GM19324 (cell line): ENCODE data around the gene UGT1A1.

ENCODE experiments used
- ATAC-seq: cut with Tn5 transposase; IDR thresholded peaks from one replicate; pipeline ENCODE4 v1.9.1; 2021; ENCODE audit warnings: mild to moderate bottlenecking, moderate library complexity; ENCODE audit not compliant: unreplicated experiment, low FRiP score

UGT1A1 gene

DNA sequence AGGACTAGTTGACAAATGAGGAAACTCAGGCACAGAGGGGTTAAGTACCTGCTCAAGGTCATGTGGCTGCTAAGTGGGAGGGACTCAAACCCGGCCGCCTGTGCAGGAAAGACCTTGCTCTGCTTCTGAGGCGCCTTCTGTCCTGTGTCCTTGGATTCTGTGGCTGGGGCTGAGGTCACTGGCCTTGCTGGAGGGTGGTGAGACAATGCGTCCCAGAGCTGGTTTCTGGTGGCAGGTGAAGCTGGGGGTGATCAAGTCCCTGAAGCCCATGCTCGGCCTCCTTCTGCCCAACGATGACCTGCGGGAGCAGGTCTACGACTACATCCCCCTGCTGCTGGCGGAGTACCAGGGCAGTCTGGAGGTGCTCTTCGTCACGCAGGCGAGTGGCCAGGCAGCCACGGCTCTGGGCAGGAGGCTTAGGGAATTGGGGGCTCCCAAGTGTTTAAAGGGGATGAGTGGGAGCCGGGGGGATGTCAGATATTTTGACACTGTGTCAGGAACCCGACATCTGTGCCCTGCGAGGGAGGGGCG, 34.1 kb downstream of the UGT1A1 start:
- no peak for ATAC-seq

DNA sequence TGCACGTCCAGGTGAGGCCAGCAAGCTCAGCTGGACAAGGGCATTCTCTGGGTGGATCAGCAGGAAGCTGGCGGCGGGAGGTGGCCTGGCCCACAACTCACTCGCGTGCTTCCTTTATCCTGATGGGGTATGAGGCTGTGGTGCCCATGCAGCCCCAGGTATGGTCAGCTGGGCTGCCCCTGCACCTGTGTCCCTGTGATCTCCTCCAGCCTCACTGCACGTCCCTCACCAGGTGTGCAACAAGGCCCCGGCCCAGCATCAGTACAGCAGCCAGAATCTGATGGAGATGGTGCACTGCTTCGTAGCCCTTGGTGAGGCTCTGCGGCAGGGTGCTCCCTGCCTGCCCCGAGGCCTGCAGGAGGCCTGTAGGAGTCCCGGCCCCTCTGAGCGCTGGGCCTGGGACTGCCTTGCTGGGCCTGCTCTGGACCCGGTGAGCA, 35.7 kb downstream of the UGT1A1 start:
- no peak for ATAC-seq

GRCh38 chr2:233796254-233796653, 36.2 kb downstream of the UGT1A1 start:
- ATAC-seq, result no peak

DNA sequence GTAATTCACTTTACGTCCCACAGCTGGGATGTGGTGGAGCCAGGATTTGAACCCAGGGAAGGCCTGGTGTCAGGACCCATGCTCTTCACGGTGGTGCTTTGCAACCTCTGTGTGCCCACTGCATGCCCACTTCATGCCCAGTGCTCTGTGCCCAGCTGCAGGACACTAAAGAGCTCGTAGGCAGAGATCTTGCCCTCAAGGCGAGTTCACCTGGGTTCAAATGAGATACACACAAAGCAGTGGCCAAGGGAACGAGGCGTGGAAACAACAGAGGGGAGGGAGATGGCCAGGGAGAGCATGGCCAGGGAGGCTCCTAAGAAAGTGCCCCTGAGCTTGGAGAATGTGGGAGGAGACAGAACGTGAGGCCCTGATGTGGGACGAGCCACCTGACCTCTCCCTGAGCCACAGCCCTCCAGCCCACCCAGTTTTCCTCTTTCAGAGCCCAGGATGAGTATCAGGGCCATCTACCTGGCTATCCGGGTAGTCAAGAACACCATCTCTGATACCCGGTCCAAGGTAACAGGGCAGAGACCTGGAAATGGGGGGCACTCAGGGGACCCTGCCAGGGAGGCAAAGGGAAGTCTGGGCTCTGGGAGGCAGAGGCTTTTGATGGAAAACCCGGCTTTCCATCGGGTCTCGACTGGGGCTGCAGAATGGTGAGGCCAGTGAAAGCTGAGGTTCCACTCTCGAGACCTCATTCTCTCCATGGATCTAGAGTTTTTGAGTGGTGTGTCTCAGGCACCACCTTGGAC, 38.4 kb downstream of the UGT1A1 start:
- no peak for ATAC-seq

- ATAC-seq, result no peak
Observed at GRCh38 chr2:233799087-233799665, 39.1 kb downstream of the UGT1A1 start.

- ATAC-seq, result no peak
Observed at GRCh38 chr2:233799716-233800115, 39.6 kb downstream of the UGT1A1 start.

- ATAC-seq, result no peak
Observed at GRCh38 chr2:233800208-233800607, 40.1 kb downstream of the UGT1A1 start.

DNA sequence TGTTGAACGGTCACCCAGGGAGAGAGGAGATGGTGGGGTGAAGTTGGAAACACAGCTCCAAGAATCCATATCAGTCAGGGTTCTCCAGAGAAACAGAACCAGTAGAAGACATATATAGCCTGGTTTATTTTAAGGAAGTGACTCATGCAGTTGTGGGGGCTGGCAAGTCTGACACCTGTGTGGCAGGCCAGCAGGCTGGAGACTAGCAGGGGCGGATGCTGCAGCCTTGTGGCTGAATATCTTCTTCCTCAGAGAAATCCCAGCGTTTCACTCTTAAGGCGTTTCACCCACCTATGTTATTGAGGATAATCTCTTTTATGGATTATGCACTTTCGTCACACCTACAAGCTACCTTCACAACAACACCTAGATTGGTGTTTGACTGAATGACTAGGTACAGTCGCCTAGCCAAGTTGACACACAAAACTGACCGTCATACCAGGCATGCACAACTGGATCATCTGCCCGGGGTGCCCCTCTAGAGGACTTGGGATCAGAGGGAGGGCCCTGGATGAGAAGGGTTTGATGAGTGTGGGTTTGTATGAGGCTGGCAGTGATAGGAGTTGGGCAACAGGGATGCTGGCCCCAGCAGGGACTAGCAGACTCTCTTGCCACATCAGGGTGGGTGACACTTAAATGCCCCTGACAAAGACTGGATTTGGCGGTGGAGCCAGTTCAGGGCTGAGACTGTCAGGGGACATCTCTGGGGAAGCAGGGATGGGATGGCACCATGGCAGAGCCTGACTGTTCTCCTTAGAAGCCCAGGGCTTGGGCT, 41.5 kb downstream of the UGT1A1 start:
- no peak for ATAC-seq

- ATAC-seq, result no peak
Observed at GRCh38 chr2:233802132-233802815, 42.2 kb downstream of the UGT1A1 start.

GRCh38 chr2:233803292-233803911, 43.3 kb downstream of the UGT1A1 start:
- no peak for ATAC-seq

- no peak for ATAC-seq
Observed at GRCh38 chr2:233803994-233804393, 43.9 kb downstream of the UGT1A1 start.

DNA sequence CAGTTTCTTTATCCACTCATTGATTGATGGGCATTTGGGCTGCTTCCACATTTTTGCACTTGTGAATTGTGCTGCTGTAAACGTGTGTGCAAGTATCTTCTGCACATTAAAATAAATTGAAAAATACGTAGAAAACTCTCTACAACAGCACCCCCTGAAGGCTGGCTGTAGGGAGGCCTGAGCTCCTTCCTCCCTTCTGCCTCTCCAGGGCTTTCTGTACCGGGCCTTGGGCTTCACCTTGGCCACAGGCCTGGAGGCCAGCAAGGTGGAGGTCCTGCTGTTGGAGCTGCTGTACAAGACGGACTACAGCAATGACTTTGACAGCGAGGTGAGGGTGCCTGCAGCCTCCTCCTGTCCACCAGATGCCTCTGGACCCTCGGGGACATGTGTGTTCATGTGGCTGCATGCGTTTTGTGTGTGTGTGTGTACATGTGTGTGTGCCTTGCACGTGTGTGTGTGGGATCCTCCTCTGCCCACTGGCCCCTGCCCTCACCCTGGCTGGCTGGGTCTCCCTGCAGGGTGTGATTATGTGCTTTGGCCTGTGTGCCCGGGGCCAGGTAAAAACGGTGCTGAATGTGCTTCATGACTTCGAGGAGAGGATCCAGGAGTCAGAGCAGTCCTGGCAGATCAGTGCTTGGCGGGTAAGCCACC, 47.3 kb downstream of the UGT1A1 start:
- no peak for ATAC-seq

GRCh38 chr2:233807966-233808935, 48.2 kb downstream of the UGT1A1 start:
- no peak for ATAC-seq

DNA sequence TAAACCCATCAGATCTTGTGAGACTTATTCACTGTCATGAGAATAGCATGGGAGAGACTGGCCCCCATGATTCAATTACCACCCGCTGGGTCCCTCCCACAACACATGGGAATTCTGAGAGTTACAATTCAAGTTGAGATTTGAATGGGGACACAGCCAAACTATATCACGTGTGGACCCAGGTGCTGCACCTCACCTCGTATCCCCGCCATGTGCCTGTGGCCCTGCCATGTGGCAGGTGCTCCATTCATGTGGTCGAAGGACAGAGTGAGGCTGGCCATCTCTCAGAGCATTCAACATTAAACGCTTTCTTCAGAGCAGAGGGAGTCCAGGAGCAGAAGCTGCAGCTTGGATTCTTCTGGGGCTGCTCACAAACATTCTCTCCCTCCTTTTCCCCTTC, 50.3 kb downstream of the UGT1A1 start:
- ATAC-seq, result no peak

- no peak for ATAC-seq
Observed at GRCh38 chr2:233811087-233811486, 51.0 kb downstream of the UGT1A1 start.

DNA sequence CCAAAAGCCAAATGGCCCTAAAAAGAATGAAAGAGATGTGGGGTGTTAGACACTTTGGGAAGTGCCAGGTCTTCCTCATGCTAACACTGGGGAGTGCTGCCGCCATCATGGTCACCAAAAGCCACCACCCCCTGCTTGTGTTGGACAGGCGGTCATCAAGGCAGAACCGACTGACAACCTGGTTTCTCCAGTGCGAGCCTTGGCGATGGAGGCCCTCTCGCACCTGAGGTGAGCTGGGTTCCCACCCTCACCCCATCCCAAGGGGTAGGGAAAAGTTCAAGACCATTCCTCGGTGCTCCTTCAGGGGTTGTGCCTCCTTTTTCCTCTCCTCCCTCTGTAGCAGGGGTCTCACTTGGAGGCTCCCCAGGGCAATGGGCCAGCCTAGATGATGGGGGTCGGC, 51.7 kb downstream of the UGT1A1 start:
- no peak for ATAC-seq

DNA sequence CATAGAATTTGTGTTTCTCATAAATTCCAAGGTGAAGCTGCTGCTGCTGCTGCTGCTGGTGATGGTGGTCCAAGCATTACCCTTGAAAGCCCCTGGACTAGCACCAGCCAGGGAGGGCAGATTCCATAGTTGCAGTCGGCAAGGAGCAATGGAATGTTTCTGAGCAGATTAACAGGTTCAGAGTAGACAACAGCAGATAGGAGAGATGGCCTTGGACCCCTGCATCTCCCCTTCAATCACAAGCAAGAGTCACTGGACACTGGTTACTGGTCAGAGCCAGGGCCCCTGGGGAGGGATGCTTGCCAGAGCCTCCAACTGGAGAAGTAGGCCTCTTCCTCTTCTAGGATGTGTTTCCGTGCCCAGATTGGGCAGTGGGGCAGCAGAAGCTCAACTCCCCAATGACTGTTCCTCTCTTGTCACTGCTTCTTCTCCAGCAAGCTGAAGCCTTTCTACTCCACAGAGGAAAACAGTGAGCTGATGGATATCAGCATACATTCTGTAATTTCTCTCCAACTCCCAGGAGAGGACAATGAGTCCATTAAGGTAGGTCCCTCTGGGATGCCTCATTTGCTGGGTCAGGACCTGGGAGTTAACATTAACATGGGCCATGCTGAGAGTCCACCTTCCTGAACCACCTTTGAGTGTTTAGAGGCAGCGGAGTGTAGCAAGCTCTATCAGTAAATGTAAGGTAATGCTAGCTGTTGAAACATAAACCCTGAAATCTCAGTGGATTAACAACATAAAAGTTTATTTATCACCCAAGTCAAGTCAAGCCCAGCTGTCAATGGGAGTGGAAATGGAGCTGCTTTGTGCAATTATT, 53.4 kb downstream of the UGT1A1 start:
- no peak for ATAC-seq
